Measurements from ENCODE around the gene VSIG2.

VSIG2 gene

DNA sequence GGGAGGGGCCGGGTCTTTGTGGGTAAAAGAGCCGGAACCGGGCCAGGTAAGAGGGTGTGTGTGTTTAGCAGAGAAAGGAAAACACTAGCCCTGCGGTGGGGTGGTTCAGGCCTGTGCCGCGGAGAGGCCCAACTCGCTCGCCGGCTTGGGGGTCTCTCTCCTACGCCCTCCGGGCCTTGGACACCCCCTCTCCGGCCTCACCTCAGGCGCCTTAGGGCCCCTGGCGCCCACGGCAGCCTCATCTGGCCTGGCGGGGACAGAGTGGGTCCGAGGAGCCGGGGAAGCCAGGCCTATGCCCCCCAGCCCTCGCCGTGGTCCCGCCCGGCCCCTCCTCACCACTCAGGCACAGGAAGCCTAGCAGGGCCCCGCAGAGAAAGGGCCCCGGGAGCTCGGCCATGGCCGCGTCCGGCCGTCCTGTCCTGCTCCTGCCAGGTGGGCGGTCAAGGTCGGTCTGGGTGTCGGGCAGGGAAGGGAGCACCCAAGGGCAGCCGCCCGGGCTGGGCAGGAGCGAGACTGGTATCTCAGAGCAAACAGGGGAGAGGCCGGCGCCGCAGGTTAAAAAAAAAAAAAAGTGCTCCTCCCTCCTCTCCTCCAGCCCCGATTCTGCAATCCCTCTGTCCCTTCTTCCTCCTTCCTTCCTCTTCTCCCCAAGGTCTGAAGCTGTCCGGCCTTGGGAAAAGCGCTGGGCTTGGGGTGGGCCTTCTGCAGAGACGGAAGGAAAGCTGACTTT is at the start of gene VSIG2:
VSIG2 (minus strand) TSS at position 515 of the 730 bp plus-strand sequence; CDS start at position 397, 118 bp downstream.
- TF ChIP-seq, protein P1, sequence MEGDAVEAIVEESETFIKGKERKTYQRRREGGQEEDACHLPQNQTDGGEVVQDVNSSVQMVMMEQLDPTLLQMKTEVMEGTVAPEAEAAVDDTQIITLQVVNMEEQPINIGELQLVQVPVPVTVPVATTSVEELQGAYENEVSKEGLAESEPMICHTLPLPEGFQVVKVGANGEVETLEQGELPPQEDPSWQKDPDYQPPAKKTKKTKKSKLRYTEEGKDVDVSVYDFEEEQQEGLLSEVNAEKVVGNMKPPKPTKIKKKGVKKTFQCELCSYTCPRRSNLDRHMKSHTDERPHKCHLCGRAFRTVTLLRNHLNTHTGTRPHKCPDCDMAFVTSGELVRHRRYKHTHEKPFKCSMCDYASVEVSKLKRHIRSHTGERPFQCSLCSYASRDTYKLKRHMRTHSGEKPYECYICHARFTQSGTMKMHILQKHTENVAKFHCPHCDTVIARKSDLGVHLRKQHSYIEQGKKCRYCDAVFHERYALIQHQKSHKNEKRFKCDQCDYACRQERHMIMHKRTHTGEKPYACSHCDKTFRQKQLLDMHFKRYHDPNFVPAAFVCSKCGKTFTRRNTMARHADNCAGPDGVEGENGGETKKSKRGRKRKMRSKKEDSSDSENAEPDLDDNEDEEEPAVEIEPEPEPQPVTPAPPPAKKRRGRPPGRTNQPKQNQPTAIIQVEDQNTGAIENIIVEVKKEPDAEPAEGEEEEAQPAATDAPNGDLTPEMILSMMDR (IDR thresholded peaks at IDR 0.05; ENCODE audit: low read length, missing control alignments) = no peak
- no peak for DNase-seq (ENCODE audit: low read depth)
- H3K4me3 ChIP-seq (replicated peaks; ENCODE audit: low read depth, low read length) = no peak within 1 kb of the TSS

GRCh38 chr11:124801014-124801413 is 49.0 kb upstream of the VSIG2 start:
- peak overlapping the region; percentile 74 for H3K4me3 ChIP-seq (replicated peaks; ENCODE audit: low read depth, low read length)
- TF ChIP-seq, protein P1 (IDR thresholded peaks at IDR 0.05; ENCODE audit: low read length, missing control alignments) = no peak
- DNase-seq (ENCODE audit: low read depth) = peak; percentile 57

DNA sequence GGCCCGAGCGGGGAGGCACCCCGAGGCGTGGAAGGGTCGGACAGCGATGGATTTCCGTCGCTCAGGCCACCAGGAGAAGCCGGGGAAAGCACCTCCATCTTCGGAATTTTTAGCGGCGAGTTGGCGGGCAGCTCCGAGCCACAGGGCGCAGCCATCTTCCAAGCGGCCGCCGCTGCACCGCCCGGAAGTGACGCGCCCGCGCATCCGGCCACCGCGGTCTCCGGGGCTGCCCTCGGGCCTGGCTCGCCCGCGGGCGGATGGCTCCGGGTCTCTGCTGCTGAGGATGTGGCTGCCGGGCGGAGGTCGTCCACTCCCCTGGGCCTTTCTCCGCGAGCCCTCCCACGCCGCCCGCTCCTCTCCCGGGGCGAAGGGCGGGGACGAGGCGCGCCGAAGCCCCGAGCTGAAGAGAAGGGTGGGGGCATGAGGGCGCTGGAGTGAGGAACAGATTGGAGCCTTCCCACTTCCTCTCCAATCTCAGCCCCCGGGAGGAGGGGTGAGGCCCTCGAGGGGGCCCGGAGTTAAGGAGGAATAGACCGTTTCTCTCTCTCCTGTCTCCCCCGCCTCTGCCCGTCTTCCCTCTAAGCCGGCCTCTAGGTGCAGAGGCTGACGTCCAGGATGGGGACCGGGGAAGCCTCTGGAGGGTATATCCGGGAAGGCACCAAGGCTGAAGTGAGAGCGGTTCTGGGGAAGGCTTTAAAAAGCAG is 48.3 kb upstream of the VSIG2 start, which contains the start of gene MSANTD2:
MSANTD2 (minus strand) TSS at position 181 of the 704 bp plus-strand sequence; CDS start at position 155, 26 bp downstream.
- H3K4me3 ChIP-seq (replicated peaks; ENCODE audit: low read depth, low read length) = peak within 1 kb of the TSS; percentile 74
- TF ChIP-seq, protein P1 (IDR thresholded peaks at IDR 0.05; ENCODE audit: low read length, missing control alignments) = no peak
- DNase-seq (ENCODE audit: low read depth) = peak; percentile 86

DNA sequence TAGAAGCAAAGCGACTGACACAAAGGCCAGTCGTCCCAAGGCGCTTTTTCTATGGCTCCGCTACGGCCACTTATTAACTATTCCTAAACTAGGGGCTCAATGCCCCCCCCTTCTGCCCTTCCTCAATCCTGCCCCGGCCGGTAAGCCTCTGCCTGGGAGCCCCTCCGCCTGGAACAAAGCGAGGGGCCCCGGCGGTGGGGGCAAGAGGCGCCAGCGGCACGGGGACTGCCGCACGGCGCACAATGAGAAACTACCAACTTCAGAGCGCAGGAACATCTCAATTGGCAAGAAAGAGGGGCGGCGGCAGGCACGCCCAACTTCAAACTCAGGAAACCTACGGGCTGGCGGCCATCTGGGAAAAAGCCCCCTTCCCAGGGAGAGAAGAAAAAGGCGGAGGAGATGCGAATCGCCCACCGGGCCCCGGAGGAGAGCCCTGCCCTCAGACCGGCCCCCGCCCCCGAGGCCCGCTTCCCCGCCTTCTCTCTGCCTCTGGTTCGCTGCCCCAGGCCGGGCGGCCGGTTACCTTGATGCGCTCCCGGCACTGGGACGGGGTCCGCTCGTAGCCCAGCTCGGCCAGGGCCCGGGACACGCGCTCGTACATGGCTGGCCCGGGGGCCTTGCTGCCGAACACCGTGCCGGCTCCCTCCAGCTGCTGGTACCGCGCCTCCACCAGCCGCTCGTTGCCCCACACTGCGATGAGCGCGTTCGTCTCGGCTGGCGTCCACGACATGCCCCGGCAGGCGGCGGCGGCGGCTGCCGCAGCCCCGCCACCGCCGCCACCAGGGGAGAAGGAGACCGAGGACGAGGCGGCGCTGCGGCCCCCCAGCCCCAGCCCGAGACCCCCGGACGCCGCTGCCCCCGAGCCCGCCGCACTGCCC is 47.5 kb upstream of the VSIG2 start:
- DNase-seq (ENCODE audit: low read depth) = no peak
- TF ChIP-seq, protein P1 (IDR thresholded peaks at IDR 0.05; ENCODE audit: low read length, missing control alignments) = no peak
- peak overlapping the region; percentile 74 for H3K4me3 ChIP-seq (replicated peaks; ENCODE audit: low read depth, low read length)

- peak overlapping the region; percentile 74 for H3K4me3 ChIP-seq (replicated peaks; ENCODE audit: low read depth, low read length)
- DNase-seq (ENCODE audit: low read depth) = peak; percentile 65
These were observed 46.9 kb upstream of the VSIG2 start for GRCh38 chr11:124798991-124799347.

GRCh38 chr11:124796312-124796711 is 44.3 kb upstream of the VSIG2 start:
- H3K4me3 ChIP-seq (replicated peaks; ENCODE audit: low read depth, low read length) = no peak overlapping the region
- TF ChIP-seq, protein P1 (IDR thresholded peaks at IDR 0.05; ENCODE audit: low read length, missing control alignments) = no peak
- DNase-seq (ENCODE audit: low read depth) = no peak

More at GRCh38 chr11:124798991-124799347, 46.9 kb upstream of the VSIG2 start:
- TF ChIP-seq, protein P1 (IDR thresholded peaks at IDR 0.05; ENCODE audit: low read length, missing control alignments) = no peak

Data from fibroblast of pulmonary artery (primary cell).